GM12872 (cell line): ENCODE measurements around the gene TJP3.

Experiments
- TF ChIP-seq, protein P1 (sequence below): IDR thresholded peaks from 3 replicates; pipeline ENCODE4 v1.5.1; 2011; ENCODE audit warnings: low read depth, mild to moderate bottlenecking, low read length, moderate library complexity; ENCODE audit not compliant: insufficient read depth

Gene TJP3

DNA sequence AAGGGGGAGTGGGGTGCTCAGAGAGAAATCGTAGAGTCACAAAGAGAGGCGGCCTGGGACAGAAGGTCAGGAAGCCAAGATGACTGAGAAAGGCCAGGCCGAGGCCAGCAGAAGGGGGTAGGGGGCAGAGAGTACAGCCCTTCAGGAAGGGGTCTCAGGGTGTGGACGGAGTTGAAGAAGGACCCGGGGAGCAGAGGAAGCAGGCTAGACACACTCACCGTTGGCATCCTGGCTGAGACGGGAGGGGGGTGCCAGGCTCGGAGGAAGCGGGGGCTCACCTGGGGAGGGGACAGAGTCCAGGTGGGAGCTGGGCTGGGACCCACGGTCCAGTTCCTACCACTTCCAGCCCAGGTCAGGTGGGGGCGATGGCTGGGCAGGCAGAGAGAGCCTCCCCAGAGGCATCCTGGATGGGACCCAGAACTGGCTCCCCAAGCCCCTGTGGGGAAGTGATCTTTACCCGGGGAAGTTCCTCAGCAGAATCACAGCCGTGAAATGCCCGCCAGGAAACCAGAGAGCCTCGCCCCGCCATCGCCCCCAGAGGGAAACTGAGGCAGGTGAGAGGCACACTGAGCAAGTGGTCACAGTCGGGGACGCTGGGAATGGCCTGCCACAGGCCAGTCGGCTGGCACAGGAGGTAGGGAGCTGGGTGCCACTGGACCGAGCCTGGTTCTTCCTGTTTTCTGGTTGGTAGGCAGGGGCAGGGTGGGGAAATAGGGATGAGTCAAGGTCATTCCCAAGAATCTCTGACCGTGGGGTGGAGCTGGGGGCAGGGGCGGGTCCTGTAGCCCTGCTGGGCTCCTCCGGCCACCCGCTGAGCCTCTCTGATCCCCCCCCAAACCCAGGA is 76.6 kb downstream of the TJP3 start:
- TF ChIP-seq, protein P1, sequence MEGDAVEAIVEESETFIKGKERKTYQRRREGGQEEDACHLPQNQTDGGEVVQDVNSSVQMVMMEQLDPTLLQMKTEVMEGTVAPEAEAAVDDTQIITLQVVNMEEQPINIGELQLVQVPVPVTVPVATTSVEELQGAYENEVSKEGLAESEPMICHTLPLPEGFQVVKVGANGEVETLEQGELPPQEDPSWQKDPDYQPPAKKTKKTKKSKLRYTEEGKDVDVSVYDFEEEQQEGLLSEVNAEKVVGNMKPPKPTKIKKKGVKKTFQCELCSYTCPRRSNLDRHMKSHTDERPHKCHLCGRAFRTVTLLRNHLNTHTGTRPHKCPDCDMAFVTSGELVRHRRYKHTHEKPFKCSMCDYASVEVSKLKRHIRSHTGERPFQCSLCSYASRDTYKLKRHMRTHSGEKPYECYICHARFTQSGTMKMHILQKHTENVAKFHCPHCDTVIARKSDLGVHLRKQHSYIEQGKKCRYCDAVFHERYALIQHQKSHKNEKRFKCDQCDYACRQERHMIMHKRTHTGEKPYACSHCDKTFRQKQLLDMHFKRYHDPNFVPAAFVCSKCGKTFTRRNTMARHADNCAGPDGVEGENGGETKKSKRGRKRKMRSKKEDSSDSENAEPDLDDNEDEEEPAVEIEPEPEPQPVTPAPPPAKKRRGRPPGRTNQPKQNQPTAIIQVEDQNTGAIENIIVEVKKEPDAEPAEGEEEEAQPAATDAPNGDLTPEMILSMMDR: no peak

DNA sequence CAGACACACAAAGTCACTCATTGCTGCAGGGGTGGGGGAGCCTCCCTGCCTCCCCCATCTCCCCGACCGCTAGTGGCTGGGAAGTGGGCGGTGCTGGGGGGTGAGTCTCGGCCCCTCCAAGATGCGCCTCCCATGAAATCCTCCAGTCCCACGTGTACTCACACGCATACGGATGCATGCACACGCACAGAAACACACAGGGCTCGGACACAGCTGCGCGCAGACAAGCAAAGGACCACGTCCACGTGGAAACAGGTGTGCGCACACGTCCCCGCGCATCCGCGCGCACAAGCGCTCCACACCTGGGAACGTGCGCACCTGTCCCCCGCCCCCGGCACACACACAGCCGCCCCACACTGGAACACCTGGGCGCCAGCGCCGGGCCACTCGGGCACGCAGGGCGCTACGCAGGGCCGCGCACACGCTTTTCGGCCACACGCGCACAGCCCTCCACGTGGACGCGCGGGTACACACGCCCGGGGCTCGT is 77.3 kb downstream of the TJP3 start:
- TF ChIP-seq, protein P1: no peak

DNA sequence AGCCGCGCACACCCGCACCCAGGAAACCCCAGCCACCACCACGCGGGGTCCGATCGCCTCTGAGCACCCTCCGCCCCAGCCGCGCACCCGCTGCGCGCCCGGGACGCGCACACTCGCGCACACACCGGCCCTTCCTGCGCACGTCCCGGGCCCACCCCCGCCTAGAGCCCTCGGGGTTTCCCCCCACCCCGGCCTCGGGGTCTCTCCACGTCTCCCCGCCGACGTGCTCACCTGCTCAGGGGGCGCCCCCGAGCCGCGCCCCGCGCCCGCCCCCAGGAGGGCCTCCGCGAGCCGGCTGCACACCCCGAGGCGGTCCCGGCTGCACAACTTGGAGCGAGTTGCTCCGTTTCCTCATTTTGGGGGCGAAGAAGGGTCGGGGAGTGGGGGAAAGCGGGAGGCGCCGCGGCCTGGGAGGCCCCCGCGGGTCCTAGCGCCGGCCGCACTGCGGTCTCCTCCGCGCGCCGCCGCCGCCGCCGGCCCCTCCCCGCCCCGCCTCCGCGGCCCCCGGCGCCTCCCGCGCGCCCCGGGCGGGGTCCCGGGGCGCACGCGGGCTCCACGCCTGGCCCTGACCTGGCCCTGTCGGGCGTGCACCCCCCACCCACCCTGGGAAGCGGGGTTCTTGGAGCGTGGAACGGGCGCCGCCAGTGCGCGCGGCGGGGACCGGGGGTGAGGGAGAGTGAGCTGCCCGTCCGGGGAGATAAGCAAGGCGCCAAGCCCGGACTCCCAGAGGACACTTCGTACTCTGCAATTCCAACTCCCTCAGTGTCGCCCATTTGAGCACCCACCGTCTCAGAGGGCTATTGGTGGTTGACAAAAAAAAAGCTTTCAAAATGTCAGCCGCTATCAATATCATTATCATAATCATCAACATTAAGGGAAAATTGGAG is 78.0 kb downstream of the TJP3 start, which contains the start of gene MATK:
Gene MATK (minus strand): TSS at position 444 of the 887 bp plus-strand sequence. CDS start 1,246 bp downstream, outside the sequence.
- TF ChIP-seq, protein P1: no peak

DNA sequence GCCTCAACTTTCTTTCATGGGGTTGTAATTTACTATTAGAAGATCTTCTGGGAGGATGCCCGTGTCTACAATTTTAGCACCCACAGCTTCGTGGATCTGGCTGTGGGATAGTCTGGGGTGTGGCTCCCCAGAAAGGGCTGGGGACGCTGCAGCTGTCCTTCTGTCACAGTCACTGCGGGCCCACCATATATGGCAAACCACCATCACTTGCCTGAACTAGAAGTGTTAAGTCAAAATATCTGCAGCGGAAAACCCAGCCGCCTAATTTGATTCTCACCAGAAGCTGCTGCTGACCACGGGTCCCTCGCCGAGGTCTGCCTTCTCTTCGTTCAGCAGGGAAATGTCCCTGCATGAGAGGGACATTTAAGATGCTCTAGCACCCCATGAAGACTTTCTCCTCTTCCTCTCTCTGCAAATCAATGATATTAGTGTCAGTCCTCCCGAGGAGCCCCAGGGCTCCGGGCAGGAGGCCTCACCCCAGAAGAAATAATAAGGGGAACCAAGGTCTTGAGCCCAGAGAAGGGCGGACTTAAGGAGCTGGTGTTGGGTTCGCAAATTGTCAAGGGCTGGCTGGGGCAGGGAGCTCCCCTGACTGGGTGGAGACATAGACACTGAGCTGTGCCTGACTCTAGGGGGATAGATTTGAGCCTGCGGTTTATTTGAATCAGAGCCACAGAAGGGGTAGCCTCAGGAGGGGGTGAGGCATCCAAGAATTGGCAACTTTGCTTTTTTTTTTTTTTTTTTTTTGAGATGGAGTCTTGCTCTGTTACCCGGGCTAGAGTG is 81.0 kb downstream of the TJP3 start:
- TF ChIP-seq, protein P1: no peak

DNA sequence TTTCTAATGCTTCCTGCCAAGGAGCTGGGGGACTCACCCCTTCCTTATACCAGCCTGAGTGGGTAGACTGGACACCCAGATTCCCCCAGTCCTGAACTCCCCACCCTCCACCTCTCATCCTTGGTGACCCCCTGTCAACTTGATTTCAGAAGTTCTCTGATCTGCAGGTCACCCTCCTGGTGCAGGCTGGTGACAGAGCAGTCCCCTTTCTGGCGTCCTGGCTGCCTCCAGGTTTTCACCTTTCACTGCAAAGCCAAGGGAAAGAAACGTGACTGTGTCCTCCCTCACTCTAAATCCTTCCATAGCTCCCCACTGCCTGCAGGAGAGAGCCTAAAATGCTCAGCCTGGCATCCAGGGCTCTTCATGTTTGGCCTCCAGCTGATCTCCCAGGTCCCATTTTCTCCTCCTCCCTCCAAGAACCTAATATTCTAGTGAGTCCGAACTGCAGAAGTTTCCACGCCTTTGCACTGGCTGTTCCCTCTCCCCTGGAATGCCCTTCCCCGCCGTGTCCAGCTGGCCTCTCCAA is 82.1 kb downstream of the TJP3 start:
- TF ChIP-seq, protein P1: no peak

DNA sequence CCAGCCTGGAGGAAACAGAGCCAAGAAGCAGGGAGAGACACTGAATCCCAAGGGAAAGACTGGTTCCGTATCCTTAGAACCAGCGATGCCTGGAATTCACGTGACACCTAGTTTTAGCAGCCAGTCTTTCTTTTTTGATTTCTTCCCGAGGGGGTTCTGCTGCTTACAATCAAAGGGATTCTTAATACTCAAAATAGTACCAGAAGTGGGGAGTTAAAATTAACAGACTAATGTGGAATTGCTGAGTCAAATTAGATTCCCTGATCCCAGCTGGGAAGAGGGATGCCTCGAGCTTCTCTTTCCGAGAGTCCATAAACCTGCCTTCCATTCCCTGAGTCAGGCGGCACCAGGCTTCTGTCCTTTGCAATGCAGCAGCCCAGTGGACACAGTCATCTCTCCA is 82.8 kb downstream of the TJP3 start:
- TF ChIP-seq, protein P1: no peak

DNA sequence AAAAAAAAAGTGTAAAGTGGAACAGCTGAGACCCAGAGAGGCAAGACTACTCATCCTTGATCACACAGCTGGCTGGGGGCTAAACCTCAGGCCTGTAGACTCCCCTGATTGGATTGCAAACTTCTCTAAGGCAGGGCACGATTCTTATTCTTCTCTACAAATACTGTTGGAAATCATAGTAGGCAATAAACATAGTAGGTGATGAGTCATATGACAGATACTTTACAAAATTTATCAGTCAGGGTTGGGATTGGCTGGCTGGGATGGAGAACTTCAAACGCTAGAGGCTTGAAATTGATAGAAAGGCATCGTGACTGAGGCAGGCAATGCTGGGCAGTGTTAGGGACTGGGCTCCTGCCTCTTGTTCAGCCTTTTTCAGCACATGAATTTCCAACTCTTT is 83.9 kb downstream of the TJP3 start:
- TF ChIP-seq, protein P1: no peak
